Measurements from ENCODE around the gene SIAH3.
A peak's percentile ranks its signal among the peaks of the same experiment; 100 is the strongest.

Gene SIAH3

DNA sequence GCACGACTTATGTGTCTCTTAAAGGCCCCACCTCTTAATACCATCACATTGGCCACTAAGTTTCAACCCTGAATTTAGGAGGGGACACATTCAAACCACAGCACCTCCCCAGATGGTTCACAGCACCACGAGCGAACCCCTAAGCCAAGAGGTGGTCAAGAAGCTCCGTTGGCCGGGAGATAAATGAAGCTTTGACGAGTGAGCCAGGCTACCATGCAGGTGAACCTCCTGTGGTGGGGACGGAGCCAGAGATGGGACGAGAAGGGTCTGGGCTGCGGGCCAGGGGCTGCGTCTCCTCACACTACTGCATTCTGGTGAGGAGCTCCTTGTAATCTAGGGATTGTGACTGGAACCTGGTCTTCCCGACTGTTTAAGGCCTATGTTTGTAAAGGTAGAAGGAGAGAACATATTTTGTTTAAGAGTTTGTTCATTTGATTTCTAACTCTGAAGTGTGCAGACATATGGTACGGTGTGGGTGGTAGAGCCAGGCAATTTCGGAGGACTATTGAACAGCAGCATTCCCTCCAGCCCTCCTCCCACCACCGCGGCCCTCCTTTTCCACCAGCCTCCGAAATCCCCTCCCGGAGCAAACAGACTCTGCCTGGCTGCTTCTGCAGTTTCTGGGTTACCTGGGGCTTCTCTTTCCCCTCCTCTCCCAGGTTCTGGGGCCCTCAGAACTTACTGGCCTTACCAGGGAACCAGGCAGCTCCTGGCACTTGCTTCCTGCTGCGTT is 31.3 kb downstream of the SIAH3 start:
- no peak overlapping the region for H3K4me3 ChIP-seq (ENCODE audit: low read length)
- no peaks in the 10 kb centered on the region for H3K4me1 ChIP-seq (ENCODE audit: control insufficient read depth, insufficient read depth, low read length)
- H3K9me3 ChIP-seq (ENCODE audit: control insufficient read depth, low read length): peaks cover 11% of the 10 kb centered on the region
- no peak for DNase-seq (ENCODE audit: low read depth)
- no peak overlapping the region for H3K9ac ChIP-seq (ENCODE audit: low read length)
- peaks cover 29% of the 10 kb centered on the region for H3K27me3 ChIP-seq (replicated peaks; ENCODE audit: control insufficient read depth, insufficient read depth, low read length)
- no peaks in the 10 kb centered on the region for H3K36me3 ChIP-seq (ENCODE audit: control insufficient read depth, insufficient read depth, low read length, severe bottlenecking)

DNA sequence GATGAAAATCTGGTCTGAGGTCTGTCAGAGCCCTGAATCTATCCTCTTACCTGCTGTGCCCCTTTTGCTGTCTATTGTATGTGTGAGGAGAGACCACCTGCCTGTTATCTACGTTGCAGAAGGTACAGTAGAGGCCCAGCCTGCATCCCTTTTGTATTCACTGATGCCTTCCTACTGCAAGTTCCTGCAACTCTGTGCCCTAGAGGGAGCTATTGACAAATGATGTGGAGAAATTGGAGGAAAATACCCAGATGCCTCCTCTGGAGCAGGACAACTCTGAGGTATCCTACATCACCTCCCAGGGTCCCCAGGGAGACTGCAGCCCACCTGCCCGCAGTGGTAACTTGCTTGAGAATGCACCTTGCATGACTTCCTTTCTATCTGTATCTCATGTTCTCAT is 33.7 kb downstream of the SIAH3 start:
- H3K4me1 ChIP-seq (ENCODE audit: control insufficient read depth, insufficient read depth, low read length): no peaks in the 10 kb centered on the region

DNA sequence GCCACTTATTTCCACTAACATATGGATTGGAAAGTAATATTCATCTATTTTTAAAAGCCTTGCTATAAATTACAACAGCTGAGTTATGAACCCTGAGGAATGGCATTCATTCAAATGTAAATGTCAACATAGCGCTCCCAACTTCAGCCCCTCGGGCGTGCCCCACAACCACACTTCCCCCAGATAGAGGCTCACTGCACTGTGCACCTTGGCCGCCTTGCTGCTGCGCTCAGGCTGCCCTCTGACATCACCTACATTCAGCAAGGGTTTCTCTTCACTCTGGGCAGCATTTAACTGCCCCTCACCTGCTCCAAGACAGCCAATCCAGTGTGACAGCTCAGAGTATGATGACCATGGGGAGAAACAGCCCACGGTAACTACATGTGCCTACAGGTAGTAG is 35.1 kb downstream of the SIAH3 start:
- Histone ChIP-seq H3K4me3 (ENCODE audit: low read length) (no peak overlapping the region), H3K27me3 (replicated peaks; ENCODE audit: control insufficient read depth, insufficient read depth, low read length) (peaks cover 25% of the 10 kb centered on the region), H3K36me3 (ENCODE audit: control insufficient read depth, insufficient read depth, low read length, severe bottlenecking) (no peaks in the 10 kb centered on the region), H3K9me3 (ENCODE audit: control insufficient read depth, low read length) (peaks cover 11% of the 10 kb centered on the region), H3K9ac (ENCODE audit: low read length) (no peak overlapping the region), H3K4me1 (ENCODE audit: control insufficient read depth, insufficient read depth, low read length) (no peaks in the 10 kb centered on the region)
- DNase-seq (ENCODE audit: low read depth): no peak

More for the DNA sequence above, 33.7 kb downstream of the SIAH3 start:
- no peak overlapping the region for H3K9ac ChIP-seq (ENCODE audit: low read length)
- H3K36me3 ChIP-seq (ENCODE audit: control insufficient read depth, insufficient read depth, low read length, severe bottlenecking): no peaks in the 10 kb centered on the region
- H3K4me3 ChIP-seq (ENCODE audit: low read length): no peak overlapping the region
- peaks cover 25% of the 10 kb centered on the region for H3K27me3 ChIP-seq (replicated peaks; ENCODE audit: control insufficient read depth, insufficient read depth, low read length)
- peaks cover 11% of the 10 kb centered on the region for H3K9me3 ChIP-seq (ENCODE audit: control insufficient read depth, low read length)
- DNase-seq (ENCODE audit: low read depth): no peak

DNA sequence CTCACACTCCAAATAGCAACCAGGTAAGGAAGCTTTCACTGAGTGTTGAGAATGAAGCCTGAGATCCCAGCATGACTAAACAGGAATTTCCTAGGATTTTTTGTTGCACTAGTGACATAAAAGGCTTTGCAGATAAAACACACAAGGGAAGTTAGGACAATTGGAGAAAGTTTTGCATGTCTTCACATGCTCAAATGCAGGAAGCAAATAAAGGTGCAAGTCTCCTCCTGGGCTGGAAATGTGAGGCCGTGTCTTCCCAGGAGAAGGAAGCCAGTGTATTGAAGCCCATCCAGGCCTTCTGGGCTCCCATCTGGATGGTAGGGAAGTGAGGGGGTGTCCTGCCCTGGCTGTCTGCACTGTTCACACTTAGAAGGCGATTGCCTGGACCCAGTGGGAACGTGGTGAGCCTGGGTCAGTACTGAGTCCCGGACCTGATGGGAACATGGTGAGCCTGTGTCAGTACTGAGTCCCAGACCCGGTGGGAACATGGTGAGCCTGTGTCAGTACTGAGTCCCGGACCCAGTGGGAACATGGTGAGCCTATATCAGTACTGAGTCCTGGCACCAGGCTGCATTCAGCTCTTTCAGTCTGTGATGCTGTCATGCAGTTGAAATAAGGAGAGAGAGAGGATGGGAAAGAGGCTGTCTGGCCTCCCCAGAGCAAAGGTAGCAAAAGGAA is 38.7 kb downstream of the SIAH3 start:
- Histone ChIP-seq H3K9ac (ENCODE audit: low read length) (no peak overlapping the region), H3K27me3 (replicated peaks; ENCODE audit: control insufficient read depth, insufficient read depth, low read length) (peaks cover 11% of the 10 kb centered on the region), H3K9me3 (ENCODE audit: control insufficient read depth, low read length) (no peaks in the 10 kb centered on the region), H3K36me3 (ENCODE audit: control insufficient read depth, insufficient read depth, low read length, severe bottlenecking) (no peaks in the 10 kb centered on the region), H3K4me3 (ENCODE audit: low read length) (no peak overlapping the region), H3K4me1 (ENCODE audit: control insufficient read depth, insufficient read depth, low read length) (no peaks in the 10 kb centered on the region)
- no peak for DNase-seq (ENCODE audit: low read depth)

DNA sequence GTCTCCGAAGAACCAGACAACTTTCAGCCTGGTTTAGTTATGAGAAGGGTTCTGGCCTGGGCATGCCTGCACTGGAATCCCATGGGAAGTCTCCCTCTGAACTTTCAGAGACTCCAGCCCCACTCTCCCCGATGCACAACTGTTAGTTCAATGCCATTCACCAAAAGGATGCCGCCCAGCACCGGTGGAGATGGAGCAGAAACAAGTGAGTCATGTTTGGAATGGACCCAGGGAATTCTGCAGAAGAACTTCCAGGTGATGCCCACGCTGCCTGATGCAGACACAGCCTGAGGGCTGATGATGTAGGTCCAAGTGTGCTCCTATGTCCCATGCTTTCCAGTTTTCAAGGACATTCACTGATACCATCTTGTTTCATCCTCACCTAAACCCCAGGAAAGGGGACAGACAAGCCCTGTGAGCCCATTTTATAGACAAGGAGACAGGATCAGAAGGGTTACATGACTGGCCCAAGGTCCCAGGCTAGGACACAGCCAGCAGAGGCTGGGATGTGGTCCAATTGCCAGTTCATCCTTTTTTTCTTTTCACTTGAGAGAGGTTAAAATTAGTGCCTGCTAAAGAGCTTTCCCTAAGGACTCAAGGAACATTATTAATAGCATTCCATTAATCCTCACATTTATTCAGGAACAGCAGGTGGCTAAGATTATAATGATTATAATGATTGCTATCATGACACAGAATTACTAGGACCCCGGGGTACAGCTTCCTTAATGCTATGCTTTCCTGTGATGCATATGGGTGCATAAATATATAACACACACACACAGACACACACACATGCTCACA is 39.5 kb downstream of the SIAH3 start:
- Histone ChIP-seq H3K9me3 (ENCODE audit: control insufficient read depth, low read length) (no peaks in the 10 kb centered on the region), H3K4me3 (ENCODE audit: low read length) (no peak overlapping the region), H3K9ac (ENCODE audit: low read length) (no peak overlapping the region), H3K4me1 (ENCODE audit: control insufficient read depth, insufficient read depth, low read length) (no peaks in the 10 kb centered on the region), H3K36me3 (ENCODE audit: control insufficient read depth, insufficient read depth, low read length, severe bottlenecking) (no peaks in the 10 kb centered on the region), H3K27me3 (replicated peaks; ENCODE audit: control insufficient read depth, insufficient read depth, low read length) (peaks cover 11% of the 10 kb centered on the region)
- DNase-seq (ENCODE audit: low read depth): no peak

DNA sequence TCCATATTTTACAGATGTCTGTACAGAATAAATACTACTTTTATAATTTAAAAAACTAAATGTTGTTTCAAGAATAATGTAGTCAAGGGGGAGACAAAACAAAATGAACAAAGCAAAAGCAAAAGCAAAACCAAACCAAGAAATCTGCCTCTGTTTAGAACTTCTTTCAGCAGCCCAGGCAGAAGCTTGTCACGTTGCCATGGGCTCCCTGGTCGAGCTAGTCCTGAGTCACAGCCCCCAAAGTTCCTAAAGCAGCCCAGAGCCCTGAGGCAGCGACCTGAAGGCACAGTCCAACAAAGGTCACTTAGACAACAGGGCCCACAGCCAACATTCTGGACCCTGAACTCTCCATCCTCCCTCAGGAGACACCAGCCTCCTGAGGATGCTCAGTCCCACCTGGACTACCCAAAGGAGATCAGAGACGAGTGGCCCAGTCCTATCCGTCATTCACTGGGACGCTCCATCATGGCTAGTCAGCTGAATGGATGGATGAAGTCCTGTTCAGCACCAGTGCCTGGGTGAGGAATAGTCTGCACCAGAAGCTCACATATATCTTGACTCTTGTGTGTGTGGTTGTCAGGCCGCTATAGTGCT is 41.7 kb downstream of the SIAH3 start:
- no peak for DNase-seq (ENCODE audit: low read depth)
- no peaks in the 10 kb centered on the region for H3K36me3 ChIP-seq (ENCODE audit: control insufficient read depth, insufficient read depth, low read length, severe bottlenecking)
- H3K9ac ChIP-seq (ENCODE audit: low read length): no peak overlapping the region
- H3K4me3 ChIP-seq (ENCODE audit: low read length): no peak overlapping the region
- H3K4me1 ChIP-seq (ENCODE audit: control insufficient read depth, insufficient read depth, low read length): no peaks in the 10 kb centered on the region
- peaks cover 4% of the 10 kb centered on the region for H3K9me3 ChIP-seq (ENCODE audit: control insufficient read depth, low read length)
- H3K27me3 ChIP-seq (replicated peaks; ENCODE audit: control insufficient read depth, insufficient read depth, low read length): no peaks in the 10 kb centered on the region

DNA sequence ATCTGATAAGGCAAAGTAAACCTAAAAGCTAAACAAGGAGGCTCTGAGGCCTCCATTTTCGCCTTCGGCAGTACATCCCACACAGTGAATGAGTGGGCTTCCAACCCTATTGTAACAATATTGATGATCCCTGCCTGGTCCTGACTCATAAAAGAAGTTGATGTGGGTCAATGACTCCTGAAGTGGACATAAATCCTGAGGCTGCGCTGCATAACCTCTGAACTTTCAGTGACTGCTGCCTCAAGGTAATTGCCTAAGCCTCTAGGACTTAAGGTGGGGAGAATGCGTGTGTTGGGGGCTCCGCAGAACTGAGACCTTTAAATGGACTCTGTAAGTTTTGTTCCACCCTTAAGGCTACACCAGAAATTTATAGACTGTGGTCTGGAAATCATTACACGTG is 42.6 kb downstream of the SIAH3 start:
- Histone ChIP-seq H3K4me3 (ENCODE audit: low read length) (no peak overlapping the region), H3K27me3 (replicated peaks; ENCODE audit: control insufficient read depth, insufficient read depth, low read length) (no peaks in the 10 kb centered on the region), H3K36me3 (ENCODE audit: control insufficient read depth, insufficient read depth, low read length, severe bottlenecking) (no peaks in the 10 kb centered on the region), H3K9ac (ENCODE audit: low read length) (no peak overlapping the region), H3K4me1 (ENCODE audit: control insufficient read depth, insufficient read depth, low read length) (no peaks in the 10 kb centered on the region), H3K9me3 (ENCODE audit: control insufficient read depth, low read length) (peaks cover 8% of the 10 kb centered on the region)
- no peak for DNase-seq (ENCODE audit: low read depth)

DNA sequence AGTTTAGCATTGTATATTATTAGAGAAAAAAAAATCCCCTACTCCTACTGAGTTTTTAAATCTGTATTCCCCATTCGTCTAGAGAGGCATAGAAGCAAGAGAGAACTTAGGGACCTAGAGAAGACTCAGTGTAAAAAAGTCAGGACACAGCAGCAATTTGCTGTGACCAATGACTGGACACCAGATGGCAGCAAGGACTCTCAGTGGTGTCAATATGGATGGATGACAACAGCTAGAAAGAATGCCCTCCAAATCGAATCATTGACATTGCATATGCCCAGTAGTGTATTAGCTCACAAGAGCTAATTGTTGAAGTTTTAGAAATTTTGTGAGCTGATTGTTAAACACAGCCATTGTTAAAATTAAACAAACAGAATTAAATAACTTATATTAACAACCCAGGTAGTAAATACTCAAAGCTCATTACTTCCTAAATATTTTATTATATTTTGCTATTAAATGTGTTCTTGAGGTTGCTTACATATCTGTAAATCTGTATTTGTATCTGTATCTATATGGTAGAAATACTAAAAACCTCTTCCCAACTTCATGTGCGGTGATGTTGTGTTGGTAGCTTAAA is 43.9 kb downstream of the SIAH3 start:
- Histone ChIP-seq H3K4me3 (ENCODE audit: low read length) (no peak overlapping the region), H3K27me3 (replicated peaks; ENCODE audit: control insufficient read depth, insufficient read depth, low read length) (peaks cover 5% of the 10 kb centered on the region), H3K4me1 (ENCODE audit: control insufficient read depth, insufficient read depth, low read length) (no peaks in the 10 kb centered on the region), H3K36me3 (ENCODE audit: control insufficient read depth, insufficient read depth, low read length, severe bottlenecking) (no peaks in the 10 kb centered on the region), H3K9me3 (ENCODE audit: control insufficient read depth, low read length) (peaks cover 8% of the 10 kb centered on the region), H3K9ac (ENCODE audit: low read length) (no peak overlapping the region)
- DNase-seq (ENCODE audit: low read depth): peak; percentile 43

DNA sequence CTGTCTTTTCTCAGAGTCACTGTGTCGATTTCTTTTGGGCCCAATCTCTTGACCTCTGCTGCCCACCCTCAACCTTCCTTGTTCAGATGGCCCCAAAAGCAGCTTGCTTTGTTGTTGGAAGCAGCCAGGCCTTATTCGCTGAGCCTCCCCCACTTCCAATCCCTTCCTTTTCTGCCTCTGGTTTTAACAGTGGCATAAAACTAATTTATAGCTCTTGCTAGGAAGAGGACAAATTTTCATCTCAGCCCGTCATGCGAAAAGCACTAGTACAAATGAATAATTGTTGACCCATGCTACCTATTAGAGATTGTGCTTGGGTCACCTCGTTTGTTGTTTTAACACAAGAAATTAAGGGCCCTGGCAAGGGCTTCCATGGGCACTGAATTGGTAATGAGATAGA is 51.1 kb downstream of the SIAH3 start:
- Histone ChIP-seq H3K27me3 (replicated peaks; ENCODE audit: control insufficient read depth, insufficient read depth, low read length) (peaks cover 45% of the 10 kb centered on the region), H3K9ac (ENCODE audit: low read length) (no peak overlapping the region), H3K9me3 (ENCODE audit: control insufficient read depth, low read length) (peaks cover 8% of the 10 kb centered on the region), H3K4me1 (ENCODE audit: control insufficient read depth, insufficient read depth, low read length) (peaks cover 10% of the 10 kb centered on the region), H3K4me3 (ENCODE audit: low read length) (no peak overlapping the region), H3K36me3 (ENCODE audit: control insufficient read depth, insufficient read depth, low read length, severe bottlenecking) (no peaks in the 10 kb centered on the region)
- DNase-seq (ENCODE audit: low read depth): no peak

DNA sequence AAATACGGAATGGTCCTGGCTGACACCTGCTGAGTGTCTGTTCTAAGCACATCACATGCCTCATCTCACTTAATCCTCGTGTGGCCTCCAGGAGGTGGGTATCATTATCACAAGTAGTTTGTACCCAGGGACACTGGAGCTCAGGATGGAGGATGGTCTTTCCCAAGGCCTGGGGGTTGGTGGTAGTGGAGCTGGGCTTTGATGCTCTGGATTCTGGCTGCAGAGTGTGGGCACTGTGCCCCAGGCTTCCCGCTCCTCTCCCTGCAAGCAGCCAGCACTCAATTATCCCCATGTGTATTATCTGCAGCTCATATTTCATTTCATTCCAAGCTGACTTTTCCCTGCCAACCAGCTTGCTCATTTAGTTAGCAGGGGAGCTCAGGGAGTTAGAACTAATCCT is 52.1 kb downstream of the SIAH3 start:
- peaks cover 3% of the 10 kb centered on the region for H3K9me3 ChIP-seq (ENCODE audit: control insufficient read depth, low read length)
- peaks cover 10% of the 10 kb centered on the region for H3K4me1 ChIP-seq (ENCODE audit: control insufficient read depth, insufficient read depth, low read length)
- H3K9ac ChIP-seq (ENCODE audit: low read length): no peak overlapping the region
- H3K36me3 ChIP-seq (ENCODE audit: control insufficient read depth, insufficient read depth, low read length, severe bottlenecking): no peaks in the 10 kb centered on the region
- no peak for DNase-seq (ENCODE audit: low read depth)
- H3K4me3 ChIP-seq (ENCODE audit: low read length): no peak overlapping the region
- peaks cover 50% of the 10 kb centered on the region for H3K27me3 ChIP-seq (replicated peaks; ENCODE audit: control insufficient read depth, insufficient read depth, low read length)

DNA sequence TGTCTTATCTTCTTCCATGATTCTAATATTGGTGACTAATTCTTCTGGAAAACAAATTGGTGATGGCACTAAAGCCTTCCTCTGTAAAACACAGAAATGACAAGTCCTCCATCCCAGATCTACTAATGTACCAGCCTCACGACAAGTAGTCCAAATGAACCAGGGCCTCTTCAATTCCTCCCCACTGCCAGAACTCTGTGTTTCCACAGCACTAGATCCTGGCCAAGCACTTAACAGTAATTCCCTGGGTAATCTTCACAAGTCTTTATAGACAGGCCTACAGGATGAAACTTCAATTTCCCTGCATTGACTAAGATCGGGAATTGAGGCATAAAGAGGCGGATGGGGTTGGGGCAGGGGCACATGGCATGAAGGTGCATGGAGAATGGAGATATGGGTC is 52.7 kb downstream of the SIAH3 start:
- H3K9me3 ChIP-seq (ENCODE audit: control insufficient read depth, low read length): peaks cover 6% of the 10 kb centered on the region
- H3K4me1 ChIP-seq (ENCODE audit: control insufficient read depth, insufficient read depth, low read length): peaks cover 10% of the 10 kb centered on the region
- H3K27me3 ChIP-seq (replicated peaks; ENCODE audit: control insufficient read depth, insufficient read depth, low read length): peaks cover 50% of the 10 kb centered on the region
- no peak overlapping the region for H3K9ac ChIP-seq (ENCODE audit: low read length)
- no peak for DNase-seq (ENCODE audit: low read depth)
- H3K4me3 ChIP-seq (ENCODE audit: low read length): no peak overlapping the region
- no peaks in the 10 kb centered on the region for H3K36me3 ChIP-seq (ENCODE audit: control insufficient read depth, insufficient read depth, low read length, severe bottlenecking)

All from adipocyte (in vitro differentiated cells).